GM21381 (cell line): Measurements from ENCODE around the gene ADGRA1.

Source experiments
- ATAC-seq: cut with Tn5 transposase; IDR thresholded peaks from one replicate; pipeline ENCODE4 v1.9.1; 2021; ENCODE audit warnings: mild to moderate bottlenecking, moderate library complexity; ENCODE audit not compliant: unreplicated experiment

ADGRA1 gene

GRCh38 chr10:133056001-133056400 is 31.7 kb upstream of the ADGRA1 start:
- ATAC-seq = no peak

GRCh38 chr10:133056651-133057178 is 31.0 kb upstream of the ADGRA1 start:
- ATAC-seq = no peak

GRCh38 chr10:133058331-133059092 is 29.2 kb upstream of the ADGRA1 start:
- ATAC-seq = no peak

- no peak for ATAC-seq
Measured at GRCh38 chr10:133059093-133059470, 28.6 kb upstream of the ADGRA1 start.

- ATAC-seq = no peak
Measured at GRCh38 chr10:133059571-133059970, 28.2 kb upstream of the ADGRA1 start.

GRCh38 chr10:133060022-133060421 is 27.7 kb upstream of the ADGRA1 start:
- no peak for ATAC-seq

- ATAC-seq = no peak
Measured at GRCh38 chr10:133060466-133060865, 27.3 kb upstream of the ADGRA1 start.

GRCh38 chr10:133060881-133061280 is 26.8 kb upstream of the ADGRA1 start:
- no peak for ATAC-seq

- no peak for ATAC-seq
Measured at GRCh38 chr10:133061296-133062038, 26.3 kb upstream of the ADGRA1 start.

- ATAC-seq = no peak
Measured at GRCh38 chr10:133062085-133062484, 25.6 kb upstream of the ADGRA1 start.

GRCh38 chr10:133062635-133063034 is 25.1 kb upstream of the ADGRA1 start:
- no peak for ATAC-seq

- ATAC-seq = no peak
Measured at GRCh38 chr10:133067149-133068105, 20.3 kb upstream of the ADGRA1 start.

- ATAC-seq = no peak
Measured at GRCh38 chr10:133068111-133069032, 19.4 kb upstream of the ADGRA1 start.

GRCh38 chr10:133069033-133069525 is 18.6 kb upstream of the ADGRA1 start:
- ATAC-seq = no peak

GRCh38 chr10:133070405-133070804 is 17.3 kb upstream of the ADGRA1 start:
- ATAC-seq = no peak

- no peak for ATAC-seq
Measured at GRCh38 chr10:133070810-133071209, 16.9 kb upstream of the ADGRA1 start.

- ATAC-seq = no peak
Measured at GRCh38 chr10:133071733-133072132, 16.0 kb upstream of the ADGRA1 start.

GRCh38 chr10:133072196-133072595 is 15.5 kb upstream of the ADGRA1 start:
- no peak for ATAC-seq

- ATAC-seq = no peak
Measured at GRCh38 chr10:133072720-133073390, 14.9 kb upstream of the ADGRA1 start.
